GM12864 (cell line): ENCODE data around the gene SUPT16H.
"Not testable (repeated sequence)": the region's sequence is repeated elsewhere in the genome, so short reads cannot be mapped to it uniquely, and the experiment has no call there.

Experiments used
- DNase-seq: peaks from one replicate; pipeline ENCODE4 v3.0.0-alpha.2; 2011; ENCODE audit warnings: low read depth
- H3K4me3 ChIP-seq: 2 replicates; pipeline ENCODE4 v1.5.1; 2011; ENCODE audit warnings: mild to moderate bottlenecking, low read depth, low read length, control low read depth
- CTCF ChIP-seq: IDR thresholded peaks from 2 replicates; pipeline ENCODE4 v1.5.1; 2011; ENCODE audit warnings: low read depth, mild to moderate bottlenecking, moderate library complexity, low read length, control low read depth, inconsistent platforms; ENCODE audit errors: missing control alignments

Gene SUPT16H

GRCh38 chr14:21307637-21308036 is 76.2 kb downstream of the SUPT16H start:
- no peak for TF ChIP-seq CTCF
- DNase-seq = no peak
- H3K4me3 ChIP-seq = no peak overlapping the region; the same call in 1 of the 2 replicates

GRCh38 chr14:21302836-21303140 is 81.0 kb downstream of the SUPT16H start:
- not testable (repeated sequence) for DNase-seq, H3K4me3 ChIP-seq

GRCh38 chr14:21302013-21302835 is 81.6 kb downstream of the SUPT16H start:
- no peak for DNase-seq
- H3K4me3 ChIP-seq = no peak overlapping the region
- no peak for TF ChIP-seq CTCF
